GM12892 (cell line): ENCODE measurements around the gene FREM2.

Experiments
- POLR2A ChIP-seq: IDR thresholded peaks from 2 replicates; pipeline ENCODE4 v1.6.1; 2011; ENCODE audit warnings: low read depth, low read length, control low read depth
- POLR2AphosphoS5 ChIP-seq: IDR thresholded peaks from 2 replicates; pipeline ENCODE4 v1.6.1; 2011; ENCODE audit warnings: low read depth, low read length, control low read depth

- TF ChIP-seq POLR2A (no peak), POLR2AphosphoS5 (no peak)
Observed at GRCh38 chr13:38854226-38854625, 167.3 kb downstream of the FREM2 start.
